Adipocyte (in vitro differentiated cells): Measurements from ENCODE around the gene SERPINB2.
A peak's percentile ranks its signal among the peaks of the same experiment; 100 is the strongest.

Experiments used
- DNase-seq: peaks from one replicate; pipeline ENCODE4 v3.0.0-alpha.2; 2015; ENCODE audit warnings: low read depth
- H3K27me3 ChIP-seq: replicated peaks from 2 replicates; pipeline ENCODE4 v1.7.0; 2013; ENCODE audit warnings: mild to moderate bottlenecking, low read length, moderate library complexity; ENCODE audit not compliant: control insufficient read depth, insufficient read depth
- H3K36me3 ChIP-seq: 2 replicates; pipeline ENCODE4 v1.7.0; 2013; ENCODE audit warnings: low read length, mild to moderate bottlenecking, moderate library complexity; ENCODE audit not compliant: control insufficient read depth, insufficient read depth, severe bottlenecking
- H3K4me1 ChIP-seq: 2 replicates; pipeline ENCODE4 v1.7.0; 2013; ENCODE audit warnings: mild to moderate bottlenecking, low read length, moderate library complexity; ENCODE audit not compliant: control insufficient read depth, insufficient read depth
- H3K4me3 ChIP-seq: 2 replicates; pipeline ENCODE4 v1.7.0; 2013; ENCODE audit warnings: mild to moderate bottlenecking, low read length, moderate library complexity
- H3K9ac ChIP-seq: 2 replicates; pipeline ENCODE4 v1.7.0; 2013; ENCODE audit warnings: mild to moderate bottlenecking, low read length, moderate library complexity
- H3K9me3 ChIP-seq: 2 replicates; pipeline ENCODE4 v1.7.0; 2013; ENCODE audit warnings: mild to moderate bottlenecking, low read length, moderate library complexity; ENCODE audit not compliant: control insufficient read depth

The SERPINB2 gene

DNA sequence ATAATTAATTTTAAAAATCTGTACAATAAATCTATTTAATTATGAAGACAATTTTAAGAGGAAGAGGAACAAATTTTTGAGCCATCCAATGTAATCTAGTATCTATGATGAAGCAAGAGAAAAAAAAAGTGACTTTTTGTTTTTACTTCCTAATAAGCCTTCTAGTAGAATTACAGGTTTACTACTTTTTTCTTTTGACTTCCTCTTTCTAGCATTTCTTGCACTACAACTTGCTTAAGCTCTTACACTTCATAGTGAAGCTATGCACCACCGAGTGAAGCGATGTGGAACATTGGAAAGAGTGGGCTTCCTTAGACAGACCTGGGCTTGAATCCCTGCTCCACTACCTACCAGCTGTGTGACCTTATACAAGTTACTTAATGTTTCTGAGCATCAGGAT lies 2.1 kb downstream of the SERPINB2 start:
- no peak overlapping the region for H3K4me3 ChIP-seq
- no peak for DNase-seq
- no peaks in the 10 kb centered on the region for H3K9me3 ChIP-seq
- no peak overlapping the region for H3K9ac ChIP-seq
- H3K27me3 ChIP-seq = no peaks in the 10 kb centered on the region
- peaks cover 38% of the 10 kb centered on the region for H3K4me1 ChIP-seq
- no peaks in the 10 kb centered on the region for H3K36me3 ChIP-seq

DNA sequence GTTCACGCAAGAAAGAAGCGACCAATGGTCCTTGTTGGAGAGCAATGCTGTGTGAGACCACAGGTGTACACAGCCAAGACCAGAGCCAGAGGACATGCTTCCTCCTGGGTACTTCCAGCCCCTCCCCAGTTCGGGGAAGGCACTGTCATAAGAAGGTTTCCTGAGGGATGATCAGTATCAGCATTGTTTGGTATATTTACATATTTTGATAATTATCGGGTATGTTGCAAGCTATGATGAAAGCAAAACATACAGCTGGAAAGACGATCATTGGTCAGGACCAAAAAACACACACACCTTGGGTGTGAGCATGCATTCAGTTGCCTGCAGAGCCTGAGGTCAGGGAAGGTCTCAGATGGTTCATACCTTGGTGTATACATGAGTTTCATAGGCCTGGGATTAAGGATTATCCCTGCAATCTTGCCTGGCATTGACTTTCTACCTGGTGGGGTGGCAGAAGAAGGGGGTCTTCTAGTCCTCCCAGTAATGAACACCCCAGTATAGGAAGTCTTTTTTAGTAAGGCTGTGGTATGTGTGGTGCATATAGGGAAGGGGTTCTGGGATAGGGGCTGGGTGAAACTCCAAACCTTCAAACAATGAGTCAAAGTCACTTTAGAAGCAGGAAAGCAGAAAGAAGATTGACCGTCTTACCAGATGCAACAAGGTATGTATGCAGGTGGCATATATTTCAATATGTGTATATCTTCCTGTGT lies 2.9 kb downstream of the SERPINB2 start:
- peaks cover 34% of the 10 kb centered on the region for H3K4me1 ChIP-seq
- H3K27me3 ChIP-seq = no peaks in the 10 kb centered on the region
- no peaks in the 10 kb centered on the region for H3K9me3 ChIP-seq
- no peak for DNase-seq
- no peak overlapping the region for H3K9ac ChIP-seq
- no peak overlapping the region for H3K4me3 ChIP-seq
- H3K36me3 ChIP-seq = no peaks in the 10 kb centered on the region

DNA sequence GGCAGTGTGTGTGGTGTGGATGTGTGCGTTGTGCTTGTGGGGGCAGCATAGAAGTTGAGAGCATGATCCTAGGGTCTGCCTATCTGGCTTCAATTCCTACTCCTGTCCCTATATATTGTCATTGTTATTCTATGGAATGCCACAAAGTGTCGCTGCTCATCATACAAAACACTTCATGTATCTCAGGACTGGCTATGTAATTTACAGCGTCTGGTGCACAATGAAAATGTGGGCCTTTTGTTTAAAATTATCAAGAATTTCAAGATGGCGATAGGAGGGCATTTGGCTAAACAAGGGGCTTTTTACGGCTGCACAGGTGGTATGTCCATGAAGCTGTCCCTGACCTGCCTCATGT lies 3.4 kb downstream of the SERPINB2 start:
- H3K36me3 ChIP-seq = no peaks in the 10 kb centered on the region
- peaks cover 33% of the 10 kb centered on the region for H3K4me1 ChIP-seq
- no peak overlapping the region for H3K9ac ChIP-seq
- DNase-seq = peak; percentile 40
- H3K4me3 ChIP-seq = no peak overlapping the region
- H3K9me3 ChIP-seq = no peaks in the 10 kb centered on the region
- H3K27me3 ChIP-seq = no peaks in the 10 kb centered on the region

DNA sequence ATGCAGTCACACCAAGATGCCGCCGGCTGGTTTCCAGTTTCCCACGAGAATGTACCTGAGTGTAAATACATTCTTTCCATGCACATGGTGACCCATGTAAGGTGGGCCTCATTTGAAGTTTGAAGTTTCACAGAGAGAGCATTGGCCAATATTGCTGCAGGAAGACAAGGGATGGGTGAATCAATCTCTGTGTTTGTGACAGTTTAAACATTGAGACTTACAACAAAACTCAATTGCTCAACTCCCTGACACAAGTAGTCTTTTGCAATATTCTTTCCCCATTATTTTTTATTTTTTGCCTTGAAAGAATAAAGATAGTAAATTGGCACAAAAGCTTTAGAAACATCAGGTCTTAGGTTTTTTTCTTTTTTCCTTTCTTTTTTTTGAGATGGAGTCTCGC lies 5.1 kb downstream of the SERPINB2 start:
- Histone ChIP-seq H3K27me3 (no peaks in the 10 kb centered on the region), H3K9ac (no peak overlapping the region), H3K4me3 (no peak overlapping the region), H3K4me1 (peaks cover 35% of the 10 kb centered on the region), H3K9me3 (no peaks in the 10 kb centered on the region), H3K36me3 (no peaks in the 10 kb centered on the region)
- peak; percentile 27 for DNase-seq

DNA sequence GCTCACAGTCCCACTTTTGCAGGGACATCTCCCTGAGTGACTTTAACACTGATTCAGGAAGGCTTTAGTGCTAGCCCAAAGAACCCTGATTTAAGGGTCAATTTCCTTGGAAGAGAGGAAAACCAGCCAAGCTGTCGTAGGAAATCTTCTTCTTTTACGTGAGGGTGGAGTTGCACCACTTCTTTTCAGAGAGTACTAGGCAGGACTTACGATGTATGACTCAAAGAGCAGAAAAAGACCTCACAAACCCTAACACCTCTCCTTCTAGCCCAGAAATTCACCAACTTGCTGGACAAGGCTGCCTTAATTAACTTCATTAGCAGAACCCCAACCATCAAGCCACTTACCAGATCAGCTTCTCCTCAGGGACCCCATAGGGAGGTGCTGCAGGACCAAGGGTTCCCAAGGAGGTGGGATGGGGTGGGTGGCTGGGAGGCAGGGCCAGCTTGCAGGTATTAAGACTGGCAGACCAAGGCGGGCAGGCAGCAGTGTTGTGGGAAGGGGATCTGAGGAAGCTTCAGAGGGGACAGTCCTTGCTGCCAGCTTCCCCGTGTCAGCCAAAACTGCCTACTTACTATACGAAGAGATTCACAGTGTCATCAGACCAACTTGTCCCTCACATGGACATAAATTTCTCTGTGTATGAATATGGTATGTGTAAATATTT lies 6.7 kb downstream of the SERPINB2 start:
- H3K9ac ChIP-seq = no peak overlapping the region
- H3K27me3 ChIP-seq = no peaks in the 10 kb centered on the region
- H3K4me3 ChIP-seq = no peak overlapping the region
- H3K4me1 ChIP-seq = peaks cover 22% of the 10 kb centered on the region
- H3K36me3 ChIP-seq = no peaks in the 10 kb centered on the region
- DNase-seq = no peak
- H3K9me3 ChIP-seq = no peaks in the 10 kb centered on the region

DNA sequence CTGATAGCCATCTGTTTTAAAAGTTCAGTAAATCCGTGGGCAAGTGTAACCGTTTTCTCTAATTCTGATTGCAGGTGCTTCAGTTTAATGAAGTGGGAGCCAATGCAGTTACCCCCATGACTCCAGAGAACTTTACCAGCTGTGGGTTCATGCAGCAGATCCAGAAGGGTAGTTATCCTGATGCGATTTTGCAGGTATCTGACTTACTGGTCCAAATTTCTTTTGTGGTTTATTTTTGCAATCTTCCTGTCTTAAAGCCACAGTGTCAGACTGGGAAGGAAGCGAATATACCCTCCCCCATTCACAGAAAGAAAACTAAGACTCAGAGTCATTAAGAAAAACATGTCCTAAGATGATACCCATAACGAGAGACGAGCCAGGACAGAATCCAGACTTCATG lies 7.7 kb downstream of the SERPINB2 start:
- no peak overlapping the region for H3K9ac ChIP-seq
- DNase-seq = no peak

DNA sequence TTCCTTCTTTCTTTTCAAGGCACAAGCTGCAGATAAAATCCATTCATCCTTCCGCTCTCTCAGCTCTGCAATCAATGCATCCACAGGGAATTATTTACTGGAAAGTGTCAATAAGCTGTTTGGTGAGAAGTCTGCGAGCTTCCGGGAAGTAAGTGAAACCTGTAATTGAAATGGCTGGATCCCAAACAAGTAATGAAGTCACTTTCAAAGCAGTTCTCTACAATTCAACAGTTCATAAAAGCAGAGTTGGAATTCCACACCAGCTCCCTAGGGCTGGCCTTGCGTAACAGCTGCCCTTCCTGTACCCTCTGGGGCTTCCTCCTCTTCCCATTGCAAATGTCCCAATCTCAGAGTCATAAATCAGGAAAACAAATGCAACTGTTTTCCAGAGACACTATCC lies 9.6 kb downstream of the SERPINB2 start:
- peak; percentile 19 for DNase-seq
- Histone ChIP-seq H3K4me1 (peaks cover 20% of the 10 kb centered on the region), H3K9ac (no peak overlapping the region), H3K4me3 (no peak overlapping the region), H3K9me3 (no peaks in the 10 kb centered on the region), H3K27me3 (no peaks in the 10 kb centered on the region), H3K36me3 (no peaks in the 10 kb centered on the region)

More for the DNA sequence above, 7.7 kb downstream of the SERPINB2 start:
- Histone ChIP-seq H3K27me3 (no peaks in the 10 kb centered on the region), H3K4me1 (peaks cover 22% of the 10 kb centered on the region), H3K9me3 (no peaks in the 10 kb centered on the region), H3K36me3 (no peaks in the 10 kb centered on the region), H3K4me3 (no peak overlapping the region)

DNA sequence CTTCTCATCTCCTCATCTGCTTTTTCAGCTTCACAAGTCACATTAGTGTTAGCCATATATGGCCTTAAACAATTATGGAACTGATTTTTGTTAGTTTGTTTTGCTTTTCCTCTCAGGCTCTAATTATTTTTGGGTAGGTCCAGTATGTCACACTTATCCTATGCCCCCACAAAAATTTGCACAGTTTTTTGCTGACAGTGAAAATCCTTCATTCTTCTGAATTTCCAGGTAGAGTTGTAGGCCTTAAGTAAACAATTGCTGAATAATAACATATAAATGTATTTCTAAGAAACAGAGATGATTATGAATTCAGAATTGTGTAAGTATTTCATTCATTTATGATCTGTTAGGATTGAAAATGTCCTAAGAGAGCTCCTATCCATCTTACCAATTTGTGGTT lies 11.7 kb downstream of the SERPINB2 start:
- no peak overlapping the region for H3K4me3 ChIP-seq
- no peak overlapping the region for H3K9ac ChIP-seq
- H3K36me3 ChIP-seq = no peaks in the 10 kb centered on the region
- H3K4me1 ChIP-seq = peaks cover 11% of the 10 kb centered on the region
- H3K9me3 ChIP-seq = no peaks in the 10 kb centered on the region
- DNase-seq = no peak
- H3K27me3 ChIP-seq = no peaks in the 10 kb centered on the region

DNA sequence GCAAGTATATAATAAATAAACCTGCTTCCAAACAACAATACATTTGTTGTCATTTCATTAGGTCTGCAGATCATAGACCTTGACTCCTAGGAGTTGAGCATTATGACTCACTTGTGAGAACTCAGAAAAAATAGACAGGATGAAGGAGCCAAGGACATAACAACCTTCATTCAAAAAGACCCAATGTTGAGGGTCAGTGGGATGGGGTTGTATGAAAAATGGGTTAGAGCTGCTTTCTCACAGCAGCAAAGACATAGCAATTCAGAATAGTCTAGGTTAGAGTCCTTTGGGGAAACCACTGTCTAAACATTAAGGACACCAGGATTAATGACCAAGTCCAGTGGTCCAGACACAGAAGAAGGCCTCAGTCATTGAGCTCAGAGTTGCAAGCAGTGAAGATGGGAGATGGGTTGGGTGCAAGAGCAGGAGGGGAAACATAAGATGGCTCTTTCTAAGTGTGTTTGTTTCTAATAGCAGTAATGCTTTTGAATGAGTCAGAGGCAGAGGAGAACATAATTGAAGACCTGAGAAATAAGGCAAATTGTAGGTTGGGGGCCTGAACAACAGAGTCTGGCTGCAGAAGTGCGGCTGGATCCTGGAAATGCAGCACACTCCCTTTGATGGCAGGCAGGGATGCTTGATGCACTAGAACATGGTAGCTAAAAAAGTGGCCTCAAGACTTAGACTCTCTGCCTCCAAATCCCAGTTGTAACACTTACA lies 16.5 kb downstream of the SERPINB2 start:
- Histone ChIP-seq H3K4me3 (no peak overlapping the region), H3K9ac (no peak overlapping the region), H3K9me3 (no peaks in the 10 kb centered on the region), H3K36me3 (no peaks in the 10 kb centered on the region), H3K4me1 (peaks cover 12% of the 10 kb centered on the region), H3K27me3 (no peaks in the 10 kb centered on the region)
- no peak for DNase-seq

DNA sequence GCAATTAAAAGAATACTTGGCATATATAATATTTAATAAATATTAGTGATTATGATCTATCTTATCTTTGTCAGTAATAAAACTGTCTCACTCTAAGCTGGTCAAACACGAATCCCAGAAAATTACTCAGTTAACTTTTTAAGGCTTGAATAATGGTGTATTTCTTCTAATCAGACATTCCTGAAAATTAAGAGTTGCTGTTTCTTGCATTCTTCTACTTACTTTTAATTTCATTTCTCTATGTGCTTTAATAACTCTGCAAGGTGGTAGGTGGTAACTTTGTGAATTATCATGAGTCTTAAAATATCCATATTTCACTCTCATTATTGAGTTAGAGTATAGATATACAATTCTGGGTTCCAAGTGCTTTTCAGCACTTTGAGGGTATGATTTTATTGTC lies 17.2 kb downstream of the SERPINB2 start:
- DNase-seq = no peak
- Histone ChIP-seq H3K27me3 (no peaks in the 10 kb centered on the region), H3K4me1 (peaks cover 12% of the 10 kb centered on the region), H3K9me3 (no peaks in the 10 kb centered on the region), H3K36me3 (no peaks in the 10 kb centered on the region), H3K9ac (no peak overlapping the region), H3K4me3 (no peak overlapping the region)

DNA sequence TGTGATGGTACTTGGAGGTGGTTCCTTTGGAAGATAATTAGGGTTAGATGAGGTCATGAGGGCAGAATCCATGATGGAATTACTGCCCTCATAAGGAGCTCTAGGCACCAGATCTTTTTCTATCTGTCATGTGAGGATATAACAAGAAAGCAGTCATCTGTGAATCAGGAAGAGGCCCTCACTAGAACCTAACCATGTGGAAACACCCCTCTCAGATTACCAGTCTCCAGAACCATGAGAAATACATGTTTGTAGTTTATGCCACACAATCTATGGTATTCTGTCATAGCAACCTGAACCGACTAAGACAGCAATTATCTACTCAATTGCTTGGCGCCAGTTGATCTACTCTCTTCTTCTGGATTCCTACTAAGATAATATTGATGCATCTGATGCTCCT lies 17.9 kb downstream of the SERPINB2 start:
- no peak overlapping the region for H3K4me3 ChIP-seq
- H3K4me1 ChIP-seq = peaks cover 12% of the 10 kb centered on the region
- no peaks in the 10 kb centered on the region for H3K27me3 ChIP-seq
- H3K9ac ChIP-seq = no peak overlapping the region
- no peak for DNase-seq
- H3K9me3 ChIP-seq = no peaks in the 10 kb centered on the region
- H3K36me3 ChIP-seq = no peaks in the 10 kb centered on the region
